DND-41 (cell line): ENCODE results near the gene USP17L15.
A peak's percentile ranks its signal among the peaks of the same experiment; 100 is the strongest.
"Not testable (repeated sequence)": the region's sequence is repeated elsewhere in the genome, so short reads cannot be mapped to it uniquely, and the experiment has no call there.

Experiments
- ATAC-seq: fragments of 200-7000 bp; cut with Tn5 transposase; 3 replicates; pipeline ENCODE4 v1.9.1; 2021; ENCODE audit warnings: low read depth; ENCODE audit not compliant: insufficient read depth
- DNase-seq: peaks from one replicate; pipeline ENCODE4 v3.0.0-alpha.2; 2020
- H2AFZ ChIP-seq: 2 replicates; pipeline ENCODE4 v1.6.0; 2012; ENCODE audit warnings: low read depth, low read length
- H3K27ac ChIP-seq: 2 replicates; pipeline ENCODE4 v1.5.1; 2012; ENCODE audit warnings: low read length, inconsistent platforms
- H3K27me3 ChIP-seq: fragments of 200-600 bp; sonication (generic); 2 replicates; pipeline ENCODE4 v1.6.0; 2012; ENCODE audit warnings: low read length, mild to moderate bottlenecking, inconsistent platforms; ENCODE audit not compliant: insufficient read depth, poor library complexity
- H3K36me3 ChIP-seq: 2 replicates; pipeline ENCODE4 v1.5.1; 2012; ENCODE audit warnings: low read length, inconsistent platforms; ENCODE audit not compliant: insufficient read depth
- H3K4me1 ChIP-seq: 2 replicates; pipeline ENCODE4 v1.5.1; 2012; ENCODE audit warnings: mild to moderate bottlenecking, low read length; ENCODE audit not compliant: insufficient read depth
- H3K4me2 ChIP-seq: 2 replicates; pipeline ENCODE4 v1.6.0; 2012; ENCODE audit warnings: mild to moderate bottlenecking, moderate library complexity, low read length, inconsistent platforms; ENCODE audit not compliant: insufficient read depth
- H3K4me3 ChIP-seq, 2 experiments: fragments of 200-600 bp in 1 of 2; shearing (Covaris generic) in 1 of 2; 2 replicates each; pipeline ENCODE4 v1.5.1; 2012 to 2016; ENCODE audit warnings: inconsistent platforms in 2 of 2, low read length in 2 of 2, mild to moderate bottlenecking in 2 of 2, low read depth in 1 of 2, moderate library complexity in 1 of 2
- H3K79me2 ChIP-seq: 2 replicates; pipeline ENCODE4 v1.6.0; 2012; ENCODE audit warnings: low read length, inconsistent platforms; ENCODE audit not compliant: insufficient read depth
- H3K9ac ChIP-seq: 2 replicates; pipeline ENCODE4 v1.6.0; 2012; ENCODE audit warnings: low read depth, mild to moderate bottlenecking, inconsistent platforms, low read length, moderate library complexity
- H3K9me3 ChIP-seq: 2 replicates; pipeline ENCODE4 v1.5.1; 2012; ENCODE audit warnings: low read length, moderate library complexity, mild to moderate bottlenecking, inconsistent platforms; ENCODE audit not compliant: insufficient read depth, severe bottlenecking
- H4K20me1 ChIP-seq: 2 replicates; pipeline ENCODE4 v1.6.0; 2012; ENCODE audit warnings: low read length; ENCODE audit not compliant: insufficient read depth

USP17L15 gene, protein sequence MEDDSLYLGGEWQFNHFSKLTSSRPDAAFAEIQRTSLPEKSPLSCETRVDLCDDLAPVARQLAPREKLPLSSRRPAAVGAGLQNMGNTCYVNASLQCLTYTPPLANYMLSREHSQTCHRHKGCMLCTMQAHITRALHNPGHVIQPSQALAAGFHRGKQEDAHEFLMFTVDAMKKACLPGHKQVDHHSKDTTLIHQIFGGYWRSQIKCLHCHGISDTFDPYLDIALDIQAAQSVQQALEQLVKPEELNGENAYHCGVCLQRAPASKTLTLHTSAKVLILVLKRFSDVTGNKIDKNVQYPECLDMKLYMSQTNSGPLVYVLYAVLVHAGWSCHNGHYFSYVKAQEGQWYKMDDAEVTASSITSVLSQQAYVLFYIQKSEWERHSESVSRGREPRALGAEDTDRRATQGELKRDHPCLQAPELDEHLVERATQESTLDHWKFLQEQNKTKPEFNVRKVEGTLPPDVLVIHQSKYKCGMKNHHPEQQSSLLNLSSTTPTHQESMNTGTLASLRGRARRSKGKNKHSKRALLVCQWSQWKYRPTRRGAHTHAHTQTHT

DNA sequence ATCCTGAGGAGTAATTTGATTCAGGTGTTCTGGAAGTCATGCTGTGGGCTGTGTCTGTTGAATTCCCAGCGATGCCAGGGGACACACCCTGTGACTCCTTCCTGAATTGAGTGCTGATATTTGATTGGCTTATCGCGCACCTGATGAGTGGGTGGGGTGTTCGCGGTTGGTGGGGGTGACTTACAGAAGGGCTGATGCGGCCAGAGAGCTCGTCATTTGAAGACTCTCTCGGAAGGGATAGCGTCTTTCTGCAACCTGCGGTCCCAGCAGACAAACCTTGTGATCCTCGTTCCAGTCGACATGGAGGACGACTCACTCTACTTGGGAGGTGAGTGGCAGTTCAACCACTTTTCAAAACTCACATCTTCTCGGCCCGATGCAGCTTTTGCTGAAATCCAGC, at the start of gene USP17L15:
TSS of gene USP17L15 (plus strand) at position 301 of the 400 bp plus-strand sequence. CDS start at position 301, 0 bp downstream.
- not testable (repeated sequence) for H3K9ac ChIP-seq, H3K79me2 ChIP-seq, H3K4me1 ChIP-seq, H3K36me3 ChIP-seq, H2AFZ ChIP-seq, H3K4me3 ChIP-seq, H3K27me3 ChIP-seq, H3K9me3 ChIP-seq, H3K4me2 ChIP-seq, H3K27ac ChIP-seq, H4K20me1 ChIP-seq, ATAC-seq, DNase-seq

DNA sequence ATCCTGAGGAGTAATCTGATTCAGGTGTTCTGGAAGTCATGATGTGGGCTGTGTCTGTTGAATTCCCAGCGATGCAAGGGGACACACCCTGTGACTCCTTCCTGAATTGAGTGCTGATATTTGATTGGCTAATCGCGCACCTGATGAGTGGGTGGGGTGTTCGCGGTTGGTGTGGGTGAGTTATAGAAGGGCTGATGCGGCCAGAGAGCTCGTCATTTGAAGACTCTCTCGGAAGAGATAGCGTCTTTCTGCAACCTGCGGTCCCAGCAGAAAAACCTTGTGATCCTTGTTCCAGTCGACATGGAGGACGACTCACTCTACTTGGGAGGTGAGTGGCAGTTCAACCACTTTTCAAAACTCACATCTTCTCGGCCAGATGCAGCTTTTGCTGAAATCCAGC, 23.8 kb upstream of the USP17L15 start, which contains the start of gene USP17L10:
TSS of gene USP17L10 (plus strand) at position 301 of the 400 bp plus-strand sequence. CDS start at position 301, 0 bp downstream.
- ATAC-seq, H3K27ac ChIP-seq, H3K36me3 ChIP-seq, H3K4me2 ChIP-seq, H3K9me3 ChIP-seq, H3K79me2 ChIP-seq, H3K4me1 ChIP-seq, DNase-seq, H3K27me3 ChIP-seq, H4K20me1 ChIP-seq, H3K4me3 ChIP-seq, H2AFZ ChIP-seq, H3K9ac ChIP-seq: not testable (repeated sequence)

DNA sequence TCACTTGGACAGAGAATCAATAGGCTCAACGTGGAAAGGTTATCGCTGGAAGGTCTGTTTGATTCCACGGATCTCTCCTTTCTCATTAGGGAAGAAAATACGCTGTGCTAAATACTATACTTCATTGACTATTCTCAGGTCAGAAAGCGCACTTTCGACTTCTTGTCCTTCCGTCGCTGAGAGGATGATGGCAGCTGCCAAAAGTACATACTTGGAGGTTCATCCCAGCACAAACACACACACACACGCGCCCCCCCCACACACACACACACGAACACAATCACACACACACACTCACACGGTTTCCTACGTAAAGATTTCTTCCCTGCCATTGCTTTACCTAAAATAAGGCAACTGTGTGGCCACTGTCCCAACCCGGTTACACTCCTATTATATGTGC, 19.5 kb upstream of the USP17L15 start:
- H3K4me1 ChIP-seq, ATAC-seq: not testable (repeated sequence)

DNA sequence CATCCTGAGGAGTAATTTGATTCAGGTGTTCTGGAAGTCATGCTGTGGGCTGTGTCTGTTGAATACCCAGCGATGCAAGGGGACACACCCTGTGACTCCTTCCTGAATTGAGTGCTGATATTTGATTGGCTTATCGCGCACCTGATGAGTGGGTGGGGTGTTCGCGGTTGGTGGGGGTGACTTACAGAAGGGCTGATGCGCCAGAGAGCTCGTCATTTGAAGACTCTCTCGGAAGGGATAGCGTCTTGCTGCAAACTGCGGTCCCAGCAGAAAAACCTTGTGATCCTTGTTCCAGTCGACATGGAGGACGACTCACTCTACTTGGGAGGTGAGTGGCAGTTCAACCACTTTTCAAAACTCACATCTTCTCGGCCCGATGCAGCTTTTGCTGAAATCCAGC, 19.1 kb upstream of the USP17L15 start, which contains the start of gene USP17L11:
TSS of gene USP17L11 (plus strand) at position 301 of the 400 bp plus-strand sequence. CDS start at position 301, 0 bp downstream.
- H3K79me2 ChIP-seq, H3K4me3 ChIP-seq, DNase-seq, H3K4me2 ChIP-seq, H3K27me3 ChIP-seq, H2AFZ ChIP-seq, H4K20me1 ChIP-seq, ATAC-seq, H3K9ac ChIP-seq, H3K9me3 ChIP-seq, H3K4me1 ChIP-seq, H3K27ac ChIP-seq, H3K36me3 ChIP-seq: not testable (repeated sequence)

More for the DNA sequence above, 19.5 kb upstream of the USP17L15 start:
- not testable (repeated sequence) for H2AFZ ChIP-seq, H3K27me3 ChIP-seq, H3K9ac ChIP-seq, H3K79me2 ChIP-seq, H3K4me2 ChIP-seq, H3K36me3 ChIP-seq, H3K4me3 ChIP-seq, H4K20me1 ChIP-seq, H3K27ac ChIP-seq, H3K9me3 ChIP-seq
- DNase-seq: peak; percentile 0

DNA sequence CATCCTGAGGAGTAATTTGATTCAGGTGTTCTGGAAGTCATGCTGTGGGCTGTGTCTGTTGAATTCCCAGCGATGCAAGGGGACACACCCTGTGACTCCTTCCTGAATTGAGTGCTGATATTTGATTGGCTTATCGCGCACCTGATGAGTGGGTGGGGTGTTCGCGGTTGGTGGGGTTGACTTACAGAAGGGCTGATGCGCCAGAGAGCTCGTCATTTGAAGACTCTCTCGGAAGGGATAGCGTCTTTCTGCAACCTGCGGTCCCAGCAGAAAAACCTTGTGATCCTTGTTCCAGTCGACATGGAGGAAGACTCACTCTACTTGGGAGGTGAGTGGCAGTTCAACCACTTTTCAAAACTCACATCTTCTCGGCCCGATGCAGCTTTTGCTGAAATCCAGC, 14.3 kb upstream of the USP17L15 start, which contains the start of gene USP17L12:
TSS of gene USP17L12 (plus strand) at position 301 of the 400 bp plus-strand sequence. CDS start at position 301, 0 bp downstream.
- not testable (repeated sequence) for H3K27ac ChIP-seq, H3K4me2 ChIP-seq, H4K20me1 ChIP-seq, H3K36me3 ChIP-seq, DNase-seq, H3K27me3 ChIP-seq, H3K9ac ChIP-seq, ATAC-seq, H2AFZ ChIP-seq, H3K4me3 ChIP-seq, H3K9me3 ChIP-seq, H3K79me2 ChIP-seq, H3K4me1 ChIP-seq

- H3K27ac ChIP-seq, H3K4me2 ChIP-seq, H3K4me1 ChIP-seq, DNase-seq, H3K79me2 ChIP-seq, H3K27me3 ChIP-seq, H3K4me3 ChIP-seq, ATAC-seq, H3K9me3 ChIP-seq, H4K20me1 ChIP-seq, H3K9ac ChIP-seq, H3K36me3 ChIP-seq, H2AFZ ChIP-seq: not testable (repeated sequence)
Observed at GRCh38 chr4:9224596-9224995, 9.6 kb upstream of the USP17L15 start, which contains the start of gene USP17L13. Gene USP17L13, plus strand, starts transcription at chr4:9224896. Its CDS starts 0 bp downstream, at chr4:9224896.

DNA sequence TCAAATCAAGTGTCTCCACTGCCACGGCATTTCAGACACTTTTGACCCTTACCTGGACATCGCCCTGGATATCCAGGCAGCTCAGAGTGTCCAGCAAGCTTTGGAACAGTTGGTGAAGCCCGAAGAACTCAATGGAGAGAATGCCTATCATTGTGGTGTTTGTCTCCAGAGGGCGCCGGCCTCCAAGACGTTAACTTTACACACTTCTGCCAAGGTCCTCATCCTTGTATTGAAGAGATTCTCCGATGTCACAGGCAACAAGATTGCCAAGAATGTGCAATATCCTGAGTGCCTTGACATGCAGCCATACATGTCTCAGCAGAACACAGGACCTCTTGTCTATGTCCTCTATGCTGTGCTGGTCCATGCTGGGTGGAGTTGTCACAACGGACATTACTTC, 3.9 kb upstream of the USP17L15 start:
- ATAC-seq, H3K9me3 ChIP-seq, H2AFZ ChIP-seq, H3K36me3 ChIP-seq, H3K27me3 ChIP-seq, DNase-seq, H3K9ac ChIP-seq, H3K4me3 ChIP-seq, H3K79me2 ChIP-seq, H3K27ac ChIP-seq, H3K4me1 ChIP-seq, H4K20me1 ChIP-seq, H3K4me2 ChIP-seq: not testable (repeated sequence)

DNA sequence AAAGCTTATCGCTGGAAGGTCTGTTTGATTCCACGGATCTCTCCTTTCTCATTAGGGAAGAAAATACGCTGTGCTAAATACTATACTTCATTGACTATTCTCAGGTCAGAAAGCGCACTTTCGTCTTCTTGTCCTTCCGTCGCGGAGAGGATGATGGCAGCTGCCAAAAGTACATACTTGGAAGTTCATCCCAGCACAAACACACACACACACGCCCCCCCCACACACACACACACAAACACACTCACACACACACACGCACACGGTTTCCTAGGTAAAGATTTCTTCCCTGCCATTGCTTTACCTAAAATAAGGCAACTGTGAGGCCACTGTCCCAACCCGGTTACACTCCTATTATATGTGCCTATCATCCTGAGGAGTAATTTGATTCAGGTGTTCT, 4.3 kb downstream of the USP17L15 start:
- not testable (repeated sequence) for H3K9ac ChIP-seq, H4K20me1 ChIP-seq, H3K4me3 ChIP-seq, H3K36me3 ChIP-seq, H3K4me2 ChIP-seq, H2AFZ ChIP-seq, H3K27me3 ChIP-seq, H3K79me2 ChIP-seq, H3K9me3 ChIP-seq, H3K27ac ChIP-seq, H3K4me1 ChIP-seq, DNase-seq, ATAC-seq
